Activated naive CD4-positive, alpha-beta T cell treated with anti-CD3 and anti-CD28 coated beads, Interleukin-2, amount 50 U/mL, for 16 hours (primary cell): ENCODE measurements around the gene MAPK12.

Source experiments
- DNase-seq: peaks from one replicate; pipeline ENCODE4 v3.0.0-alpha.2; 2020

MAPK12 gene

GRCh38 chr22:50261615-50262459 lies at the start of gene MAPK12:
MAPK12 (minus strand) TSS chr22:50261683; CDS start chr22:50261509, 174 bp downstream.
- no peak for DNase-seq

DNA sequence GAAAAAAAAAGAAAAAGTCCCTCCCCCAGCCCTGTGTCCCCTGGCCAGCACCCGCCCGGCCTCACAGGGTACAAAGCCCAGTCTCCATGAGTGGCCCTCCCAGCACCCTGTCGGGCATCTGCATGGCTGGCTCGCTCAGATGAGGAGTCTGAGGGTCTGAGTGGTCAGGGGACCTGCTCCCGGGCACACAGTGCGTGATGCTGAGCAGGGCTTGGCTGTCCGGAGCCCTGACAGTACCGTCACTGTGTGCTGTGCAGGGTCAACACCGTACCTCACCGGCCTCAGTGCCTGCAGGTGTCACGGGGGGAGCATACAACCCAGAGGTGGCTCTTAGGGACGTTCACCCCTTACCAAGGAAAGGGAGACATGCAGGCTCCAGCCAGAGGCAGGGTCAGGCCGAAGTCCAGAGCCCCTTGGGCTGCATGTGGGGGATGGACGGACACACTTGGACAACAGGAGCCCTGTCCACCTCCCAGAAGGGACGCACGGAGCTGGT lies 49.5 kb upstream of the MAPK12 start:
- no peak for DNase-seq

DNA sequence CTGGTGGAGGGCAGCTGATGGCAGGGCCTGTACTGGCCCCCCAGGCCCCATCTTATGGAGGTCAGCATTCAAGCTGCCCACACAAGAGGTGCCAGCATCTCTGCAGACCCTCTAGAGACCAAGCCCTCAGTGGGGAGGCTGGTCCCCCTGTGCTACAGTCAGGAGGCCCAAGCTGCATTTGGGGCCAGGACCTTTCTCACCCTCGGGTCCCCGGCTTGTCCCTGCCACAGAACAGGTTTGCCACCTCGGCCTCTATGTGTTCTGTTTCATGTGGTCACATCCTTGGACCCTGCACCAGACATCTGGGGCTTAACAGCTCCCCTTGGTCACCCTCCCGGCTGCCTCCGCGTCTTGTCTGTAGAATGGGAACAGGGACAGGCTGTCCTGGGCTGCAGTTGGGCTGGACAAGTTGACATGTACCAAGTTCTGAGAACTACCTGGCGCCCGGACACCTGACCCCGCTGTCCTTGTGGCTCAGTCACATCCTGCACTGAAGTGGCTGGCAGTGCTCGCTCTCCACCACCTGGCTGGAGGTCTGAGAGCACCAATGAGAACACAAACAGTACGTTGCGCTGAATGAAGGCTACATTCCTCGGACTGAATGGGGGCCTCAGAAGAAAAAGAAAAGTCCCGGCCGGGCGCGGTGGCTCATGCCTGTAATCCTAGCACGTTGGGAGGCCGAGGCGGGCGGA lies 48.7 kb upstream of the MAPK12 start:
- DNase-seq, result no peak

- DNase-seq, result no peak
Measured at GRCh38 chr22:50309601-50309991, 48.1 kb upstream of the MAPK12 start.

DNA sequence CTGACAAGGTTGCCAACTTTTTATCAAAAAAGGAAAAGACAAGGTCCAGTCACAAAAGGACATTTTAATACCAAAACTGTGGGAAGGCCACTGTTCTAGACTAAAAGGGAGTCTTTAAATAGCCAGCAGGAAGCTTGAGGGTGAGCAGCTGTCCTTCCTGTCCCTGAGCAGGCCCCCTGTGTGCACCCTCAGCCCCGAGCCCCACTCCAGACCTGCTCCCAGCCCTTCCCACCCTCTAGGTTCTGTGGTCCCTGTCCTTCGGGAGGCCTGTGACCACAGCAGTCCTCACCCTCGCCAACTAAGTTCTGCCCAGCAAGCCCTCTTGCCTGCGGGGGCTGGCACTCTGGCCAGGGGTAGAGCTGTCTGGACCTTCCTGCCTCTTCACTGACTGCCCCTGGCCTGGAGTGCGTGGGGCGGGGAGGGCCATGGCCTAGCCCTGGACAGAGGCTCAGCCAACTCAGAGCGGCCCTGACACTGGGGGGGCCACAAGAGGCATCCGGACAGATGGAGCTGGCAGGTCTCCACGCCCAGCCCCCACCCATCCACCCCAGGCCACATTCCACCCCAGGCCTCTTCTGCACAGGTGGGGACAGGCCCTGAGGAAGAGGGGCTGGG lies 47.6 kb upstream of the MAPK12 start:
- no peak for DNase-seq

DNA sequence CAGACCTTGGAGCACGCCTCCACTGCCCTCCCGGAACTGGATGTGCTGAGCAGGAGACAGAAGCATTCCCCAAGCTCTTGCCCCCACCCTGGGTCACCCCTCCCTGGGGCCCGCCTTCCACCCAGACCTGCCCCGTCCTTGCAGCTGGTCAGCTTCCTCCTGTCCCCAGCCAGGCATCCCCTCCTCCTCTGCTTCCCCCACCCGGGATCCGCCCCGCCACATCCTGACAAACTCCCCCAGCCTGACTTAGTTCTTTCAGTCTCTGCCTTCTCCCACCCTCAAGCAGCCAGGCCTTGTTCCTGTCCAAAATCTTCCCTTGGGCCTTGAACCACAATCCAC lies 47.1 kb upstream of the MAPK12 start:
- DNase-seq, result no peak

DNA sequence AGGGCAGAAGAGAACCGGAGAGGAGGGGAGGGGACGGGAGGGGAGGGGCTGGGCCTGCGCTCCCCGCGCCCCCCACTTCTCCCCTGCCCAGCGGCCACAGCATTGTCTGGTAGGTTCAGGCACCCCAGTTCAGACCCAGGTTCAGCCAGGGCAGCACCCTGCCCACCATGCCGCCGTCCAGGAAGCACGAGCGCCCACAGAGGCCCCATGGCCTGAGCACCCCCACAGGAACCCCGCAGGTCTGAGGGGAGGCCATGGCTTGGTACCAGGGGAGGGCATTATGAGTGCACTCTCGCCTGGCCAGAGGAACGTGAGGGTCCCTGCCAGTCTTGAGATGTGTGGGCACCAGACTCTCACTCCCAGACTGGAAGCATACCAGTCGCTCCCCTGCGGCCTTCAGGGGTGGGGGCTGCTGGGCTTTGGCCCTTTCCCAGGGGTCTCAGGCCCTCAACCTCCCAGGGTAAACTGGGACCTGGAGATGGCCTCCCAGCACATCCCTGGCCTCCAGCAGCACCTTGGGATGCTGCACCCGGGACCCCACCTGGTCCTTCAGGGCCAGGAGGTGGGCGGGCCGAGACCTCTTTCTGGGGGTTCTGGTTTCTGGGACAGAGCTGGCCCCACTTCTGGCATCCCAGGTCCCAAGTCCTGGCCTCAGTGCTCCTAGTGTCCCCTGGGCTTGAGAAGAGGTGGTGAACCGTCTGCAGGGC lies 46.6 kb upstream of the MAPK12 start:
- no peak for DNase-seq

DNA sequence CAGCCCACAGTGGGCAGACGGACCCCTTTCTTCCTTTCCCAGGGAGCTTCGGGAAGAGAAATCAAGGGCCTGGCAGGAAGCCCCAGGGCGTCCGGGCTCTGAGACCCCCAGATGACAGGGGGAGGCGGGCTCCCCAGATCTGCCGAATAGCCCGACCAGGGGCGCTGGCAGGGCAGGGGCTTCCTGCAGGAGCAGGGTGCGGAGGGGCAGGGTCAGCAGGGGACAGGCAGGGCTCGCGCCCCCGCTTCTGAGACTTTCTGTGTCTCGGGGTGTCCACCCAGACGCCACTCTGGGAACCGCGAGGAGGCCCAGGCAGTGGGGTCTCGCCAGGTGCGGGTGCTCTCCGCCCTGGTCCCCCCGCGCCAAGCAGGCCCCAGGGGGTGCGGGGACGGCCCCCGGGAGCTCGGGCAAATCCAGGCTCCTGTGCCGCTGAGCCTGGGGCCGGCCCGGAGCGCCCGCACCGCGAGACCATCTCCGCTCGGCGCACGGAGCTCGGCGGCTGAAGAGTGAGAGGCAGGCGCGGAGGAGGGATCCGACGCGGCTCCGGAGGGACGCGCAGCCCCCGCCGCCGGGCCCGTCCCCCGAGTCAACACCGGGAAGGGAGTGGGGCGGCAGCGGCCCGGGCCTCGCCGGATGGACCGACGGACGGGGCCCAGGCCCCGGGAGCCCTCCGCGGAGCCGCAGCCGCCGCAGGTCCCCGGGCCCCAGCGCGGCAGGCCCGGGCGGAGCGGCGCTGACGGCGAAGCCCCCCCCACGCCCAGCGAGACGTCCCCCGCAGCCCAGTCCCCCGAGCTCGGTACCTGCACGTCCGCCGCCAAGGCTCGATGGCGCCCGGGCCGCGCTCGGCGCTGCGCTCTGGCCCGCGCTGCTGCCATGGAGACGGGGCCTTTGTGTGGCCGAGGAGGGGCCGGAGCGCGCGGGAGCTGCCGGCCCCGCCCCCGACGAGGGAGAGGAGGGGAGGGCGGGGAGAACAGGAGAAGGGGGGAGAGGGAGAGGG lies 45.6 kb upstream of the MAPK12 start, which contains the start of gene PLXNB2:
Gene PLXNB2 (minus strand): TSS at position 894 of the 997 bp plus-strand sequence. CDS start 17,062 bp downstream, outside the sequence.
- DNase-seq, result peak; percentile 33

- no peak for DNase-seq
Measured at GRCh38 chr22:50305923-50306566, 44.6 kb upstream of the MAPK12 start.

DNA sequence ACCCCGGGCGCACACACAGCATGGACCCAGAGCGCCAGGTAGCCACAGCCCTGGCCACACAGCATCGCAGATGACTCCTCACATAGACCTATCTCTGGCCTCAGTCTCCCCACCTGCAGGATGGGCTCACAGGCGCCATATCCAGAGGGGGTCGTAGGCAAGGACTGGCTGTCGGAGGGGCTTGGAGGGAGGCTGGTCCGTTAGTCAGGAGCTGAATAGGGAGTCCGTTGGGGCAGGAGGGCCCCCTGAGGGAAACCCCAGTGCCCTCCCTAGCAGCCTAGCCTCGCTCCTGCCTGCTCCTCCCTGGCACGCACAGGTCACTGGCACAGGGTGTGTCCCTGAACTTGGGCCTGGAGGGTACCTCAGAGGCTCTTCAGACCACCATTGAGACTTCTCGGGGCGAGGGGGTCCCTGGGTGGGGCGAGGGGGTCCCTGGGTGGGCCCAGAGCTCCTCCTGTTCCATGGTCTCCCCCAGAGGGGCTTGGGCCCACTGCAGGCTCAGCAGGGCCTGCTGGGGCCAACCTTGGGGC lies 44.0 kb upstream of the MAPK12 start:
- DNase-seq, result no peak

- no peak for DNase-seq
Measured at GRCh38 chr22:50304528-50305392, 43.3 kb upstream of the MAPK12 start.

DNA sequence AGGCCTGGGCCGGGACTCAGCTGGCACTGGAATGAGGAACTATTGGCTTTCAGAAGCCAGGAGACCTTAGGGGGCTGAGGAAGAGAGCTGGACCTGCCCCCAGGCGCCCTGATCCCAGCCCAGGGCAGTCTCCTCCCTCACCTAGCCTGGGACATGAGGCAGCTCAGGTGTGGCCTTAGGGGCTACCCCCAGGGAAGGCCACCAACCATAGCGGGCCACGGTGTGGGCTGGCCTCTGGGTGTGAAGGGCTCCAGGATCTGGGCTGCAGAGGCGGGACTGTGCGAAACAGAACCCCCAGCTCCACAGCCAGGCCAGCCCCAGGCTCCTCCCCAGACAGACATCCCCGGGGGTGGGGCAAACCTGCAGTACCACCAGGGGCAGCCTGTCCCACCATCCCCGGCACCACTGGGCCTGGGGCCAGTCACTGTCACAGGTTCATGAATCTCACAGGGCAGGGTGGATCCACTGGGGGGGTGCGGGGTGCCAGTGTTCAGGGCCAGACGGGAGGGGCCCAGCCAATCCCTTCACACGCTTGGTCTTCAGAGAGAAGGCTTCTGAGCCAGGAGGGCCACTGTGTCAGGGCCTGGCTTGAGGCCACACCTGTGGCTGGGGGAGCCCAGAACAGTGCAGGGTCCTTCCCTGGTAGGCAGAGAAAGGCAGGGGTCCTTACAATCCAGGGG lies 42.5 kb upstream of the MAPK12 start:
- DNase-seq, result no peak

GRCh38 chr22:50303515-50303847 lies 42.0 kb upstream of the MAPK12 start:
- no peak for DNase-seq

- DNase-seq, result no peak
Measured at GRCh38 chr22:50302564-50302963, 41.1 kb upstream of the MAPK12 start.

GRCh38 chr22:50302041-50302541 lies 40.6 kb upstream of the MAPK12 start:
- DNase-seq, result no peak

DNA sequence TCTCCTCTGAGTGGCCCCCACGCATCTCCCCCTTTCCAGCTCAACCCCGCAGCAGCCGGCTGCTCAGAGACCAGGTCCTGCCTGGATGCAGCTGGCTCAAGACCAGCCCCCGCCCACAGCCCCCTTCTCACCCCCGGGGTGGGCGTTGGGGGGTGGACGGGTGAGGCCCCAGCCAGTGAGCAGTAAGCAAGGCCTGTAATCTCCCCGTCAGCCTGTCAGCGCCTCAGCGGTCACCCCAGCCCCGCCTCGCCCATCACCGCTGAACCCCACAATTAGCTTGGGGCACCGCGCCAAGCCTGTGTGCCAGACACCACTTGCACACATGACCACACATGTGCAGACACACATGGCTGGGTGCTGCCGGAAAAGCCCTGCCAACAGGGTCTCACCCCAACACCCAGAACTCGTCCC lies 40.1 kb upstream of the MAPK12 start:
- no peak for DNase-seq

- DNase-seq, result no peak
Measured at GRCh38 chr22:50300620-50301257, 39.3 kb upstream of the MAPK12 start.

- DNase-seq, result no peak
Measured at GRCh38 chr22:50299785-50300619, 38.5 kb upstream of the MAPK12 start.
